HG03139 (cell line): ENCODE data around the gene CHCHD6.

Source experiments
- ATAC-seq: cut with Tn5 transposase; IDR thresholded peaks from one replicate; pipeline ENCODE4 v1.9.1; 2021; ENCODE audit not compliant: unreplicated experiment

The CHCHD6 gene

DNA sequence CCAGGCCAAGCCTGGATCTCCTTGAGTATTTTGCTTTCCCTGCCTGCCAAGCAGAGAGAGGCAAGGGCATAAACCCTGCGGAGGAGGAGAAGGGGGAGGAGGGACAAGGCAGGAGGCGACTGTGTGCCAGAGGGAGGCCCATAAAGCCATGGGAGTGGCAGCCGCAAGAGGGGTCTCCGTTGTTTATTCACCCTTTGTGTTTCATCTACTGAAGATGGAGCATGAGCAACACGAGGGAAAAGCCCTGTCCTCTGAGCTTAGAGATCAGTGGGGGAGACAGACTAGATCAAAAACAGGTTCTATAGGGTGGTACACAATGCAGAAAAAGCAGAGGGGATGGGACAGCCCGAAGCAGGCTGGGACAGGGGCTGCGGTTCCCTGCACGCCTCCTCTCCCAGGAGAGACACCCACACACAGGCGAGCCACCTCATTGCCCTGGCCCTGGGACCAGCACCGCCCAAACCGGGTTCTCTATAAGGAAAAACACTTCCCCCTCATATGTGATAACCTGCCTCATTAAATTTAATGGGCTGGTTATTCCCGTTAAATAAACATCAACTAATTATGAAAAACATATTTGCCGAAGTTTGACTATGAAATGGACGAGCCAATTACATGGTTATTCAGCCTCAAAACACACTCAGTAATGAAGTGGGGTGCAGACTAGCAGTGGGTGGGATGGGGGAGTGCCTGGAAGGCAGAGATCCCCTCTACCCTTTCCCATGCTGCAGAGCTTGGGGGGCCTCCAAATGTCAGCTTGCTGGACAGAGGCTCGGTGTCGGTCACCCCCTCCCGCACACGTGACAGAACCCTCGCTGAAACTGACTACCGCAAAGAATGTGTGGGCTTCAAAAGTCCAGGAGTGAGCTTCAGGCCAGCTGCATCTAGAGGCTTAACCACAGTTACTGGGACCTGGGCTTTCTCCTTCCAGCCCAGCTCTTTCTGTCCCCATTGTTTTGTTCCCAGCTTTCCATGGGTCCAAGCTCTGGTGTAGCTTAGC is 264.7 kb downstream of the CHCHD6 start:
- no peak for ATAC-seq

DNA sequence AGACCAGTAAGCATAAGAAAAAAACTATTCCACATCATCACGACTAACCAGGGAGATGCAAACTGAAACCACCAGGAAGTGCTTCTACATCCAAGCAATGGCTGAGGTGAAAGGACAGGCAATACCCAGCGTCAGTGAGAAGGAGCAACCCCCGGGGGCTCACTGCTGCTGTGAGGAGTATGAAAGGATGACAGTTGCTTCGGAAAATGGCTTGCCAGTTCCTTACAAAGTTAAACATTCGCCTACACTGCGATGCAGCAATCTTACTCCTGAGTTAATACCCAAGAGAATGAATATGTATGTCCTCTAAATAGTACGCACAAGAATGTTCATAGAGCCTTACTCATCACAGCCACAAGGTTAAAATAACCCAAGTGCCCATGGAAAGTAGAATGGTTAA is 265.5 kb downstream of the CHCHD6 start:
- no peak for ATAC-seq

DNA sequence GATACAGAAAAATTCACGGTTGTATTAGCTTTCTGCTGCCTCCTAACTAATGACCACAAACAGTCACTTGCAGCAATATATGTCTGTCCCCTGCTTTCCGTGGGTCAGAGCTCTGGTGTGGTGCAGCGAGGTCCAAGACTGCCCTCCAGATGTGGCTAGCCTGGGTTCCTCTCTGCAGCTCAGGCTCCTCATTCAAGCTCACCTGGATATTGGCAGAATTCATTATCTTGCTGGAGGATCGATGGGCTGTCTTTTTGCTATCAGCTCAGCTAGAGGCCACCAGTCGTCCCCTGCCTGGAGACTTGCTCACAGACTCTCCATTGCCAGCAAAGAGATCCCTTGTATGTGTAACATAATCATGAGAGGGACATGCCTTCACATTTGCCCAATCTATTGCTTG is 266.1 kb downstream of the CHCHD6 start:
- ATAC-seq: no peak

DNA sequence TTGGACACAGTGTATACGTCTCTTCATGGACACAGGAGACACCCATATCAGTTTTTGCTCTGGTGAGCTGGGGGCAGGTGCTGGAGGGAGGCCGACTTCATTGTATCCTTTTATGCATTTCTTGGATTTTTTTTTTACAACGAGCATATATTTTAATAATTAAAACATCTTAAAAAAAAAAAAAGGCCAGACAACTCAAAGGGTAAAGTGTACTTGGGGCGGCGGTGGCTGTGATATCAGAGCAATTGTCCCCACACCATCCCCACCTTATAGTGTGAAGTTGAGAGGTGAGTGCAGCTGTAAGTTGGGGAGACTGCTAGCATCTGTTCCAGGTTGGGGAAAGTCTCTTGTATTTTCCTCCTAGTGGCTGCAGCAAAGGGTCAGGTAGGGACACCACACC is 266.9 kb downstream of the CHCHD6 start:
- no peak for ATAC-seq

DNA sequence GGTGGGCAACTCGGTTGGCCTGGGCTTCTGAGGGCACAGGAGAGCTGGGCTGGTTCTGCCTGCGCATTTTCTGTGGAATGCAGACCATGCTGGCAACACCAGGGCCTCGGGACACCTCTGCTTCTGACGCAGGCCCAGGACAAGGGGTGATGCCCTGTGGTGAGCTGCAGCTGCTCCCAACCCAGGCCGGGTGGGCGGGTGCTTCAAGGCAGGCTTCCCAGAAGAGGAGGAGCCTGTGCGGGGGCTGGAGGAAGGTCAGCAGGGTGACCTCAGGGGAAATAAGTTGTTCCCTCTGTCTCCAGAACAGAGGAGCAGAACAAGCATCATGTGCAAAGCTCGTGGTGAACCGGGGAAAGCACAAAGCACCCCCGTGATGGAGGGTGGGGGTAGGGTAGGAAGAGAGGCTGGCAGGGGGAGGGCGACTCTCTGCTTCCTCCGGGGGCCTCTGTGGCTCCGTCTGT is 267.9 kb downstream of the CHCHD6 start:
- ATAC-seq: no peak

DNA sequence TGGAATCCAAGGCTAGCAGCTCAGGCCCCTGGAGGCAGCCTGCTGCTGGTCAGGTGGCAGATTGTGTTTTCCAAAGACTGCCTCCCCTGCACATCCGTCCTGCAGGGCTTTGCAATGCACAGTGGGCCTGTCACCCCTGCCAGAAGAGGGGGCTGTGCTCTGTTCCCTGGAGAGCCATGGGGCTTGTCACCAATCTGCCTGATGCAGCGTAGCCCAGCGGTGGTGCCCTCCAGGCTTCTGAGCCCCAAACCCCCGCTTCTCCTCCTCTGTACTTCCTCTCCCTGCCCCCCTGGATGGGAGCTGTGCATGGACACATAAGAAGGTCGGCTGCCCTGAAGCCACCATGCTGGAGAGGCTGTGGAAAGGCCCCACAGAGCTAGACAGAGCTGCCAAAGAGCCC is 268.8 kb downstream of the CHCHD6 start:
- no peak for ATAC-seq

DNA sequence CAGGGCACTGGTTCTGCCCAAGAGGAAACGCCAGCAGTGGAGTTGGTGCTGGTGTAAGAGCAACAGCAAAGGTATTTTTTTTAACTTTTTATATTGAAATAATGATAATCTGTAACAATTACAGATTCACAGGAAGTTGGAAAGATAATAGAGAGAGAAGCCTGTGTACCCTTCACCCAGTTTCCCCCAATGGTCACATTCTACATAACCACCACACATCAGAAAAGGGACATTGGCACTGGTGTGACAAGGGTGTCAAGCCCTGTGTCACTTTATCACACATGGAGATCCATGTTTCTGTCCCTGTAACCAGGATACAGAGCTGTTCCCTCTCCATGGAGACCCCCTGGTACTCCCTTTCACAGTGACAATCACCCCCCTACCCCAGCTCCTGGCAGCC is 269.8 kb downstream of the CHCHD6 start:
- no peak for ATAC-seq

DNA sequence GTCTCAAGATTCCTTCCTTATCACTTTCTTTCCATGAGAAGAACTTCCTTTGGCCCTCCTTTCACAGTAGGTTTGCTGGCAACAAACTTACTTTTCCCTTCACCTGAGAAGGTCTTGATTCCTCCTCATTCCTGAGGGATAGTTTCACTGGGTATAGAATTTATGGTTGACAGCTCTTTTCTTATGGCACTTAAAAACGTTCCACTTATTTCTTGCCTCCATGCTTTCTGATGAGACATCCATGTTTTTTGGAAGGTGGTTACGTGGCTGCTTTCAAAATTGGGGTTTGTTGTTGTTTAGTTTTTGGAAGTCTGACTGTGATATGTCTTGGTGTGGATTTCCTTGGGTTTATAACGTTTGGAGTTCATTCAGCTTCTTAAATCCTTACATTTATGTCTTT is 270.7 kb downstream of the CHCHD6 start:
- ATAC-seq: no peak

DNA sequence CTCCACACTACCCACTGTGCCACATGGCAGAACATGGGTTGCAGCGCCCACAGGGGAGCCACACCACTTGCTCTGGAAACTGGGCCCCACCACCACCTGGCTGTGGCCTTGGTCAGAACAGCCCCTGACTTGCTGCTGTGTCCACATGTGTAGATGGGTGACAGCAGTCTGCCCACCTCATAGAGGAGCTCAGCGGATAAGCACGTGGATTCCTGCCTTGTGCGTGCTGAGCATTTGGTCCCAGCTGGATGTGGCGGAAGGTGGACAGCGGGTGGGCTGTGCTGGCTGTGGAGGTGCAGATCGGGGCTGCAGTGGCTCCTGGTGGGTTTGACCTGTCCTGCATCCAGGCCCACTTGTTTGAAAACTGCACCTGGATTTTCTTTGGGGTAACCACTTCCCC is 272.9 kb downstream of the CHCHD6 start:
- no peak for ATAC-seq

- no peak for ATAC-seq
These were observed 273.8 kb downstream of the CHCHD6 start for GRCh38 chr3:126977821-126978220.

DNA sequence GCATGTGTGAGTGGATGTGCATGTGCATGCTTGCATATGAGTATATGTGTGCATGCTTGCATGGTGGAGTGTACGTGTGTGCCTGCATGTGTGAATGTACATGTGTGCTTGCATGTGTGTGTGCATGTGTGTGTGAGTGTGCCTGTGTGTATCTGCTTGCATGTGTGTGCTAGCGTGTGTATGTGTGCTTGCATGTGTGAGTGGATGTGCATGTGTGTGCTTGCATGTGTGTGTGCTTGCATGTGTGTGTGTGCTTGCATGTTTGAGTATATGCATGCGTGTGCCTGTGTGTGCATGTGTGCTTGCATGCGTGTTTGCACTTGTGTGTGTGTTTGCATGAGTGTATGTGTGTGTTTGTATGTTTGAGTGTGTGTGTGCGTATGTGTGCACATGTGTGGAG is 274.3 kb downstream of the CHCHD6 start:
- ATAC-seq: no peak

DNA sequence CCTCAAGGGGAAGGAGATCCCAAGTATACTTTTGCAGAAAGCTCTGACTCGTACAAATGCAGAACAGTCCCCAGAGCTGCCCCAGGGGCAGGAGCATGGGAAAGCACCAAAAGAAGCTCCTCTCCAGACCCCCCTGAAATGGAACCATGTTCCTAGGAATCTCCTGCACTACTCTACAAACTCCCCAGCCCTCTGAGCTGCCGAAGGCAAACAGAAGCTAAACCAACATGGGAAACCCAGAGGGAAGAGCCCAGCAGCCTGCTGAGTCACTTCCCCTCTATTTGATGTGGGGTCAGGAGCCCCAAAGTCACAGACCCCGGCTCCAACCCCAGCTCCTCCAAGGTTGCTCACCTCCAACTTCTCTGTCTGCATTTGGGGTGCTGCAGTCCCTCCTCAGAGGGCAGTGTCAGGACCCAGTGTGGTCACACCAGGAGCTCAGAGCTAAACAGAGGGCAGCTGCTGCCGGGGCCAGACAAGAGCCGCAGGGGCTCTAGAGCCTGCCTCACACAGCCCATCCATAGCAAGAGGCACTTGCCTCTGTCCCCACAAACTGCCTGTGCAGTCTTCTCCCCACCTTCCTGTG is 275.1 kb downstream of the CHCHD6 start:
- ATAC-seq: no peak

- ATAC-seq: no peak
These were observed 276.3 kb downstream of the CHCHD6 start for GRCh38 chr3:126980266-126980811.

DNA sequence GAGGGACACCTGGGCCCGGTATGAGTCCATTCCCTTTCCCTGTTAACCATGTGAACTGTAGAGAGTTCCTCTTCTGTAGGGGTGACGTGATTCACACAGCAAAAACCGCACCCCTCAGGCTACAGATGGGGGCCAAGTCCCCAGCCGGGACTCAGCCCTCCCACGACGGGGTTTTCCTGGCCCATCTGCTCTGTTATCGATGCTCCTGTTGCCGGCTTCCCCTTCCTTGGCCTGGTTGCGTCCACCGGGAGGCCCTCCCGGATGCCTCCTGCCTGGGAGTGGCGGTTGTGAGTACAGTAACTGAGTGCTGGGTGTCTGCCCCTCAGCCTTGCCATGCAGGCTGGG is 278.1 kb downstream of the CHCHD6 start:
- peak; percentile 17 for ATAC-seq

GRCh38 chr3:126982471-126983175 is 278.6 kb downstream of the CHCHD6 start, which contains the start of gene PLXNA1:
PLXNA1 (plus strand) TSS chr3:126983115; CDS start chr3:126988594, 5,479 bp downstream.
- ATAC-seq: peak; percentile 69

DNA sequence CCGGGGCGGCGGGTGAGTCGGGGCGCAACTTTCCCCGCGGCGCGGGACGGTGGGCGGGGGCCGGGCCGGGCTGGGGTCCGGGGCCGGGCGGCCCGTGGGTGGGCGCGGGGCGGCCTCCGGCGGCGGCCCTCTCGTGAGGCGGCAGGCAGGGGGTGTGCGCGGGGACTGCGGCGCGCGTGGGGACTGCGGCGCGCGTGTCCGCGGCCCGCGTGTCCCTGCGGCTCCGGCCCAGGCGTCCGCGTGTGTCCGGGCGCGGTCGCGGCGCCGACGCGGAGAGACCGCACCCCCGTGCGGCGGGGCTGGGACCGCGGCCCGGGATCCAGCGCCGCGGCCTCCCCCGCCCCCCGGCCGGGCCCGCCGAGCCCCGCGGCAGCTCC is 279.2 kb downstream of the CHCHD6 start:
- ATAC-seq: no peak

- ATAC-seq: no peak
These were observed 279.8 kb downstream of the CHCHD6 start for GRCh38 chr3:126983653-126984390.

DNA sequence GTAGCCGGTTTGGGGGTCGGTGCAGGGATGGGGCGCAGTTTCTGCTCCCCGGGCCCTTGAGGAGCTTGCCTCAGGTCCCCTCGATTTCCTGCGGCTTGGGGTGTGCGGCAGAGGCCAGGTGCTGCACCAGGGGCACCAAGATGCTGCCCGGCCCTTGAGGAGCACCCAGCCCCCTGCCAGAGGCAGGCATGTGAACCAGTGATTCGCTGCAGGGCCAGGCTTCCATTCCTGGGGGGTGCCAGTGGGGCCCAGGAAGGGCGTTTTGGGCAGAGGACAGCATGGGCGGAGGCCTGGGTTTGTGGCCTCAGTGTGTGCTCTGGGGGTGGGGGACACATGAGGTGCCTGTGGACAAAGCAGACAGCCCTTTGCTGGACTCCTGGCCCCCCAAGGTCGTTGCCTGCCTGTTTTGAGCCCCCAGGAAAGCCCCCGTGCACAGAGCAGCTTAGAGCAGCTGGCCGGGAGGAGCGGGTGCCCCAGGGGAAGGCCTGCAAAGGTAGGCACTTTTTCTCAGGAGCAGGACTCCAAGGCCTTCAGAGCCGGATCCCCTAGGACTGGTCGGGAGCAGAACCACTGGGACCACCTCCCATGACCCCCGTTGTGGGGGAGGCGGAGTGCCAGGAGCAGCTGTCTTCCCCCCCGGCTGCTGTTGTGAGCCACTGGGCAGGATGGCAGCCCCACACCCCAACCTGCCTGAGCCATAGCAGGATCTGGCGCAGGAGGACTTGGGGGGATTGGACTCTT is 280.5 kb downstream of the CHCHD6 start:
- ATAC-seq: no peak

DNA sequence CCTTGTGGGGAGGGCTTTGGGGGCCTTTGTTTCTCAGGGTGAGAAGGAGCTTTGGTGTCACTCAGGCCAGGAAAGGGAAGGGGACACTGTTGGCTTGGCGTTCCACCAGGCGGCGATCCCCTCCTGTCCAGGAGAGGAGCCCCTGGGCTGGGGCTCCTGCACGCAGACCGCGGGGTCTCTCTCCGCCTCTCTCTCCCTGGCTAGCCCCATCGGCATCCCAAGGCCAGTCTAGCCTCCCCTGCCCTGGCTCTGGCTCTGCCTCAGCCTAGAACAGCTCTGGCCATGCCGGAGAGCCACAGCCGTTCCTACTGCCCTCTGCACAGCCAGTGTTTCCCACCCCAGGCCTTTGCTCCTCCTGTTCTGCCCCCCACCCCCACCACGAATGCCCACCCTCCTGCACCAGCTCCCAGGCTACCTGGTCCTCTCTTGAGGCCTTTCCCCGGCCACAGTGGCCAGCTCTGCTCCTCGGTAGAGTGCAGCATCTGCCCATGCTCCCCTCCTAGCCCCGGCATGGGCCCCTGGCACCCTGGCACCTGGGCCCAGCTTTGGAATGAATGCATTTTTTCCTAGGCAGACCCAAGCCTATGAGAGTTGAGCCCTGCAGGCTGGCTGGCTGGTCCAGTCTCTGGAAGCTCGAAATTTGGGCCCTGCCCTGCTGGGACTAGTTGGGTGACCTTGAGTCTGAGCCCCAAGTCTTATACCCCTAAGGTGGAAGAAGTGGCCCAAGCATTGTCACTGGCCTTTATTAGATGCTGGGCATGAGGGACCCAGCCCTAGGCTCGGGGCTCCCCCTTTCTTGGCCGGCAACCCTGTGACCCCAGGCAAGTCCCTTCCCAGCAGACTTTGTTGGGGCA is 281.3 kb downstream of the CHCHD6 start:
- ATAC-seq: no peak
